GM23338 (cell line): Measurements from ENCODE around the gene PPP1R37. TPM values are rescaled to one million over a fixed set of nuclear protein-coding genes. Genes with fewer than 3 reads are reported as not detected.
A peak's percentile ranks its signal among the peaks of the same experiment; 100 is the strongest.

Experiments
- ATAC-seq: fragments of 200-7000 bp; cut with Tn5 transposase; 3 replicates; pipeline ENCODE4 v1.9.1; 2020
- DNase-seq: peaks from one replicate; pipeline ENCODE4 v3.0.0-alpha.2; 2015; ENCODE audit warnings: low spot score
- H2AFZ ChIP-seq: fragments of 200-600 bp; sonication (generic); 2 replicates; pipeline ENCODE4 v1.8.0; 2016; ENCODE audit warnings: antibody characterized with exemption, mild to moderate bottlenecking, moderate library complexity
- H3F3A ChIP-seq: fragments of 200-600 bp; sonication (generic); replicated peaks from 2 replicates; pipeline ENCODE4 v1.8.0; 2017; ENCODE audit warnings: antibody characterized with exemption, mixed run types, low read depth
- H3K27ac ChIP-seq: fragments of 200-600 bp; sonication (generic); 2 replicates; pipeline ENCODE4 v1.6.1; 2016; ENCODE audit warnings: low read depth
- H3K27me3 ChIP-seq: fragments of 200-600 bp; sonication (generic); 2 replicates; pipeline ENCODE4 v1.8.0; 2016; ENCODE audit warnings: mild to moderate bottlenecking, mixed run types, moderate library complexity; ENCODE audit not compliant: insufficient read depth
- H3K36me3 ChIP-seq: fragments of 200-600 bp; sonication (generic); 2 replicates; pipeline ENCODE4 v1.8.0; 2016; ENCODE audit warnings: mild to moderate bottlenecking; ENCODE audit not compliant: insufficient read depth
- H3K4me1 ChIP-seq: fragments of 200-600 bp; sonication (generic); 2 replicates; pipeline ENCODE4 v1.8.0; 2016; ENCODE audit warnings: mild to moderate bottlenecking, moderate library complexity; ENCODE audit not compliant: insufficient read depth
- H3K4me2 ChIP-seq: fragments of 200-600 bp; sonication (generic); 2 replicates; pipeline ENCODE4 v1.7.1; 2017; ENCODE audit warnings: mixed run types
- H3K4me3 ChIP-seq: fragments of 200-600 bp; sonication (generic); 2 replicates; pipeline ENCODE4 v1.6.1; 2016; ENCODE audit warnings: mixed run types
- H3K79me2 ChIP-seq: fragments of 200-600 bp; sonication (generic); replicated peaks from 2 replicates; pipeline ENCODE4 v1.8.0; 2017; ENCODE audit warnings: mild to moderate bottlenecking; ENCODE audit not compliant: insufficient read depth
- H3K9me2 ChIP-seq: fragments of 200-600 bp; sonication (generic); 2 replicates; pipeline ENCODE4 v1.8.0; 2017; ENCODE audit not compliant: insufficient read depth
- H4K20me1 ChIP-seq: fragments of 200-600 bp; sonication (generic); replicated peaks from 2 replicates; pipeline ENCODE4 v1.8.0; 2017; ENCODE audit warnings: mild to moderate bottlenecking; ENCODE audit not compliant: insufficient read depth
- H3K27ac Mint-ChIP-seq: 2 replicates; pipeline ENCODE4 v1.8.0; 2020; ENCODE audit warnings: inconsistent platforms, mild to moderate bottlenecking, moderate library complexity, mixed read lengths
- H3K27me3 Mint-ChIP-seq: 3 replicates; pipeline ENCODE4 v1.8.0; 2022; ENCODE audit warnings: low read depth, mild to moderate bottlenecking, moderate library complexity, mixed read lengths, inconsistent platforms; ENCODE audit not compliant: insufficient read depth, poor library complexity
- H3K36me3 Mint-ChIP-seq: 3 replicates; pipeline ENCODE4 v1.8.0; 2021; ENCODE audit warnings: low read depth, mild to moderate bottlenecking, inconsistent platforms, moderate library complexity, mixed read lengths
- H3K4me1 Mint-ChIP-seq: 3 replicates; pipeline ENCODE4 v1.8.0; 2020; ENCODE audit warnings: mild to moderate bottlenecking, inconsistent platforms, mixed read lengths
- H3K4me3 Mint-ChIP-seq: 3 replicates; pipeline ENCODE4 v1.8.0; 2021; ENCODE audit warnings: moderate library complexity, mild to moderate bottlenecking, inconsistent platforms, mixed read lengths
- H3K9me3 Mint-ChIP-seq: 3 replicates; pipeline ENCODE4 v1.8.0; 2020; ENCODE audit warnings: moderate library complexity, mild to moderate bottlenecking, inconsistent platforms, mixed read lengths
- NANOG ChIP-seq: IDR thresholded peaks from 2 replicates; pipeline ENCODE4 v1.6.1; 2016; ENCODE audit warnings: antibody characterized with exemption, borderline replicate concordance
- POLR2AphosphoS5 ChIP-seq: IDR thresholded peaks from 2 replicates; pipeline ENCODE4 v1.6.1; 2016; ENCODE audit warnings: antibody characterized with exemption, low read depth
- REST ChIP-seq: IDR thresholded peaks from one replicate; pipeline ENCODE4 v1.6.1; 2018; ENCODE audit warnings: antibody characterized with exemption; ENCODE audit not compliant: unreplicated experiment
- STAT1 ChIP-seq: IDR thresholded peaks from one replicate; pipeline ENCODE4 v1.6.1; 2016; ENCODE audit warnings: antibody characterized with exemption; ENCODE audit not compliant: unreplicated experiment
- ZNF331 ChIP-seq: fragments of 250-450 bp; sonication (Bioruptor Pico); IDR thresholded peaks from 2 replicates; pipeline ENCODE4 v1.5.0; 2020; ENCODE audit warnings: low read depth, mild to moderate bottlenecking, moderate library complexity
- polyA plus RNA-seq: library from polyadenylated mRNA; unstranded; fragments of >200 nt; fragmentation: Nextera tagmentation; extraction: Ambion mirVana; gene quantifications from 2 replicates; pipeline ENCODE4 v1.2.1, GENCODE V29; 2016
- total RNA-seq: library from RNA; depleted of rRNA; stranded (reverse); fragments of >200 nt; shearing (Covaris generic); gene quantifications from 2 replicates; pipeline ENCODE4 v1.2.3, GENCODE V29; 2014
- TF ChIP-seq, protein P1 (sequence below): IDR thresholded peaks from 2 replicates; pipeline ENCODE4 v1.6.1; 2016; ENCODE audit warnings: antibody characterized with exemption
- TF ChIP-seq, protein P2 (sequence below), 2 experiments: fragments of 200-600 bp in 1 of 2; sonication (generic) in 1 of 2; conservative IDR thresholded peaks; 2 replicates each; pipeline versions ENCODE4 v1.5.1 to v1.6.1; 2016 to 2017; ENCODE audit warnings: antibody characterized with exemption in 2 of 2, low read depth in 2 of 2, mild to moderate bottlenecking in 2 of 2, moderate library complexity in 1 of 2

The PPP1R37 gene
- total and polyA plus RNA-seq, 2 experiments from 2014 or later = 6.9 to 47.2 TPM

GRCh38 chr19:45090034-45090433 is 2.9 kb upstream of the PPP1R37 start:
- Histone ChIP-seq H3K4me1 (peaks cover 24% of the 10 kb centered on the region), H3K27ac (peak overlapping the region; percentile 93), H3K4me2 (peak overlapping the region; percentile 79), H3K36me3 (no peaks in the 10 kb centered on the region), H2AFZ (no peak overlapping the region), H3K27me3 (no peaks in the 10 kb centered on the region), H3K79me2 (peaks cover 49% of the 10 kb centered on the region), H3K4me3 (no peak overlapping the region; the same call in 1 of the 2 replicates), H4K20me1 (peaks cover 21% of the 10 kb centered on the region), H3F3A (peaks cover 18% of the 10 kb centered on the region), H3K9me2 (no peaks in the 10 kb centered on the region)
- TF ChIP-seq POLR2AphosphoS5 = 0 out of 2 replicates have a peak, but pooled peaks have one; percentile 26
- TF ChIP-seq, protein P1, sequence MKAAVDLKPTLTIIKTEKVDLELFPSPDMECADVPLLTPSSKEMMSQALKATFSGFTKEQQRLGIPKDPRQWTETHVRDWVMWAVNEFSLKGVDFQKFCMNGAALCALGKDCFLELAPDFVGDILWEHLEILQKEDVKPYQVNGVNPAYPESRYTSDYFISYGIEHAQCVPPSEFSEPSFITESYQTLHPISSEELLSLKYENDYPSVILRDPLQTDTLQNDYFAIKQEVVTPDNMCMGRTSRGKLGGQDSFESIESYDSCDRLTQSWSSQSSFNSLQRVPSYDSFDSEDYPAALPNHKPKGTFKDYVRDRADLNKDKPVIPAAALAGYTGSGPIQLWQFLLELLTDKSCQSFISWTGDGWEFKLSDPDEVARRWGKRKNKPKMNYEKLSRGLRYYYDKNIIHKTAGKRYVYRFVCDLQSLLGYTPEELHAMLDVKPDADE = no peak
- TF ChIP-seq, protein P2, sequence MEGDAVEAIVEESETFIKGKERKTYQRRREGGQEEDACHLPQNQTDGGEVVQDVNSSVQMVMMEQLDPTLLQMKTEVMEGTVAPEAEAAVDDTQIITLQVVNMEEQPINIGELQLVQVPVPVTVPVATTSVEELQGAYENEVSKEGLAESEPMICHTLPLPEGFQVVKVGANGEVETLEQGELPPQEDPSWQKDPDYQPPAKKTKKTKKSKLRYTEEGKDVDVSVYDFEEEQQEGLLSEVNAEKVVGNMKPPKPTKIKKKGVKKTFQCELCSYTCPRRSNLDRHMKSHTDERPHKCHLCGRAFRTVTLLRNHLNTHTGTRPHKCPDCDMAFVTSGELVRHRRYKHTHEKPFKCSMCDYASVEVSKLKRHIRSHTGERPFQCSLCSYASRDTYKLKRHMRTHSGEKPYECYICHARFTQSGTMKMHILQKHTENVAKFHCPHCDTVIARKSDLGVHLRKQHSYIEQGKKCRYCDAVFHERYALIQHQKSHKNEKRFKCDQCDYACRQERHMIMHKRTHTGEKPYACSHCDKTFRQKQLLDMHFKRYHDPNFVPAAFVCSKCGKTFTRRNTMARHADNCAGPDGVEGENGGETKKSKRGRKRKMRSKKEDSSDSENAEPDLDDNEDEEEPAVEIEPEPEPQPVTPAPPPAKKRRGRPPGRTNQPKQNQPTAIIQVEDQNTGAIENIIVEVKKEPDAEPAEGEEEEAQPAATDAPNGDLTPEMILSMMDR (conservative IDR thresholded peaks at IDR 0.05; ENCODE audit: low read depth in 2 of 2) = peak; percentile 51 to 64
- peaks cover 40% of the 10 kb centered on the region for H3K36me3 Mint-ChIP-seq
- ATAC-seq (peak; percentile 13), DNase-seq (peak; percentile 92)
- no peaks in the 10 kb centered on the region for H3K9me3 Mint-ChIP-seq
- peaks cover 31% of the 10 kb centered on the region for H3K4me1 Mint-ChIP-seq
- H3K27me3 Mint-ChIP-seq = peaks cover 32% of the 10 kb centered on the region
- H3K27ac Mint-ChIP-seq = peak overlapping the region; percentile 14; the same call in 1 of the 2 replicates
- H3K4me3 Mint-ChIP-seq = 0 out of 3 replicates have a peak overlapping the region, but pooled peaks have one; percentile 10

- Histone ChIP-seq H3K4me1 (peaks cover 24% of the 10 kb centered on the region), H3K27ac (peak overlapping the region; percentile 93), H3K9me2 (no peaks in the 10 kb centered on the region), H3K4me2 (peak overlapping the region; percentile 79), H2AFZ (no peak overlapping the region), H3F3A (peaks cover 18% of the 10 kb centered on the region), H3K79me2 (peaks cover 50% of the 10 kb centered on the region), H3K36me3 (no peaks in the 10 kb centered on the region), H4K20me1 (peaks cover 25% of the 10 kb centered on the region), H3K27me3 (no peaks in the 10 kb centered on the region), H3K4me3 (peak overlapping the region; percentile 63)
- DNase-seq (no peak), ATAC-seq (no peak)
- Mint-ChIP-seq H3K27ac (peak overlapping the region; percentile 97), H3K9me3 (no peaks in the 10 kb centered on the region), H3K4me3 (peak overlapping the region; percentile 85), H3K27me3 (peaks cover 32% of the 10 kb centered on the region), H3K36me3 (peaks cover 36% of the 10 kb centered on the region), H3K4me1 (peaks cover 31% of the 10 kb centered on the region)
- TF ChIP-seq STAT1 (no peak), POLR2AphosphoS5 (no peak), ZNF331 (CRISPR knock-in tag) (no peak), NANOG (no peak), REST (no peak)
These were observed 2.4 kb upstream of the PPP1R37 start for GRCh38 chr19:45090606-45091005.
